ENCODE measurements around the gene USP49. TPM values are rescaled to one million over a fixed set of nuclear protein-coding genes. Genes with fewer than 3 reads are reported as not detected.
A peak's percentile ranks its signal among the peaks of the same experiment; 100 is the strongest.
"Not testable (repeated sequence)": the region's sequence is repeated elsewhere in the genome, so short reads cannot be mapped to it uniquely, and the experiment has no call there.

Gene USP49
- 4.8 and 5.3 TPM in 2 replicates for total RNA-seq

- intact Hi-C loops (cut with micrococcal nuclease), result loop anchor here (1.0 to 5.0 kb wide), 11 partner anchors 22 to 1162 kb away; partner anchors contain the start of genes BYSL, CCND3, KLC4 and MED20
- Mint-ChIP-seq H3K4me1 (ENCODE audit: low read depth) (peaks cover 10% of the 10 kb centered on the region), H3K4me3 (no peak within 1 kb of the TSS), H3K27me3 (ENCODE audit: insufficient read depth) (no peaks in the 10 kb centered on the region), H3K9me3 (no peaks in the 10 kb centered on the region), H3K27ac (peak within 1 kb of the TSS; percentile 97), H3K36me3 (ENCODE audit: low read depth) (peaks cover 1% of the 10 kb centered on the region)
- DNase-seq (ENCODE audit: low spot score), result peak; percentile 84
Observed at GRCh38 chr6:41895300-41896233, at the start of gene USP49. TSS of gene USP49 (minus strand) at chr6:41895375. CDS start at chr6:41806983, 88,392 bp downstream.

- H3K4me3 Mint-ChIP-seq, result no peak overlapping the region
- intact Hi-C loops (cut with micrococcal nuclease), result loop anchor here (5.0 kb wide), 1 partner anchor 871 kb away; the partner anchor contains the start of genes NFYA and OARD1
- no peak for DNase-seq (ENCODE audit: low spot score)
- no peaks in the 10 kb centered on the region for H3K27me3 Mint-ChIP-seq (ENCODE audit: insufficient read depth)
- no peaks in the 10 kb centered on the region for H3K9me3 Mint-ChIP-seq
- H3K27ac Mint-ChIP-seq, result no peak overlapping the region
- peaks cover 34% of the 10 kb centered on the region for H3K4me1 Mint-ChIP-seq (ENCODE audit: low read depth)
- H3K36me3 Mint-ChIP-seq (ENCODE audit: low read depth), result peaks cover 15% of the 10 kb centered on the region
Observed at GRCh38 chr6:41943456-41943855, 48.3 kb upstream of the USP49 start.

GRCh38 chr6:41942882-41943281 lies 47.7 kb upstream of the USP49 start:
- Mint-ChIP-seq H3K27ac (peak overlapping the region; percentile 90), H3K36me3 (ENCODE audit: low read depth) (peaks cover 19% of the 10 kb centered on the region), H3K4me1 (ENCODE audit: low read depth) (peaks cover 37% of the 10 kb centered on the region)
- intact Hi-C loops (cut with micrococcal nuclease), result loop anchor here (1.0 to 5.0 kb wide), 3 partner anchors 15 to 871 kb away; partner anchors contain the start of genes NFYA and OARD1
- H3K9me3 Mint-ChIP-seq; DNase-seq (ENCODE audit: low spot score); H3K4me3 Mint-ChIP-seq; H3K27me3 Mint-ChIP-seq (ENCODE audit: insufficient read depth): not testable (repeated sequence)

GRCh38 chr6:41942067-41942851 lies 47.1 kb upstream of the USP49 start:
- Mint-ChIP-seq H3K27me3 (ENCODE audit: insufficient read depth) (no peaks in the 10 kb centered on the region), H3K9me3 (no peaks in the 10 kb centered on the region), H3K36me3 (ENCODE audit: low read depth) (peaks cover 25% of the 10 kb centered on the region), H3K4me1 (ENCODE audit: low read depth) (peaks cover 37% of the 10 kb centered on the region), H3K27ac (peak overlapping the region; percentile 90), H3K4me3 (peak overlapping the region; percentile 86)
- intact Hi-C loops (cut with micrococcal nuclease), result loop anchor here (1.0 to 5.0 kb wide), 3 partner anchors 16 to 870 kb away; partner anchors contain the start of genes NFYA and OARD1
- DNase-seq (ENCODE audit: low spot score), result no peak

GRCh38 chr6:41941280-41942066 lies 46.3 kb upstream of the USP49 start, which contains the start of gene CCND3:
TSS of gene CCND3 (minus strand) at chr6:41941808. CDS start at chr6:41941649, 159 bp downstream.
- Mint-ChIP-seq H3K36me3 (ENCODE audit: low read depth) (peaks cover 31% of the 10 kb centered on the region), H3K4me1 (ENCODE audit: low read depth) (peaks cover 43% of the 10 kb centered on the region), H3K4me3 (peak within 1 kb of the TSS; percentile 99), H3K27ac (peak within 1 kb of the TSS; percentile 94), H3K9me3 (no peaks in the 10 kb centered on the region), H3K27me3 (ENCODE audit: insufficient read depth) (no peaks in the 10 kb centered on the region)
- DNase-seq (ENCODE audit: low spot score), result peak; percentile 89
- intact Hi-C loops (cut with micrococcal nuclease), result loop anchor here (1.0 to 5.0 kb wide), 8 partner anchors 17 to 869 kb away; partner anchors contain the start of genes BYSL, MED20, NFYA and OARD1

GRCh38 chr6:41940759-41941279 lies 45.6 kb upstream of the USP49 start:
- intact Hi-C loops (cut with micrococcal nuclease), result loop anchor here (1.0 to 5.0 kb wide), 7 partner anchors 20 to 869 kb away; partner anchors contain the start of genes BYSL, MED20, NFYA and OARD1

GRCh38 chr6:41939848-41940758 lies 44.9 kb upstream of the USP49 start:
- peak; percentile 48 for DNase-seq (ENCODE audit: low spot score)
- peaks cover 38% of the 10 kb centered on the region for H3K36me3 Mint-ChIP-seq (ENCODE audit: low read depth)
- H3K27me3 Mint-ChIP-seq (ENCODE audit: insufficient read depth), result no peaks in the 10 kb centered on the region
- H3K27ac Mint-ChIP-seq, result peak overlapping the region; percentile 94
- peaks cover 57% of the 10 kb centered on the region for H3K4me1 Mint-ChIP-seq (ENCODE audit: low read depth)
- H3K9me3 Mint-ChIP-seq, result no peaks in the 10 kb centered on the region
- peak overlapping the region; percentile 99 for H3K4me3 Mint-ChIP-seq
- intact Hi-C loops (cut with micrococcal nuclease), result loop anchor here (1.0 to 5.0 kb wide), 4 partner anchors 73 to 868 kb away; partner anchors contain the start of genes MRPS10, NFYA, OARD1 and TOMM6

More at GRCh38 chr6:41940759-41941279, 45.6 kb upstream of the USP49 start:
- H3K36me3 Mint-ChIP-seq (ENCODE audit: low read depth), result peaks cover 38% of the 10 kb centered on the region
- H3K4me3 Mint-ChIP-seq, result peak overlapping the region; percentile 99
- peaks cover 50% of the 10 kb centered on the region for H3K4me1 Mint-ChIP-seq (ENCODE audit: low read depth)
- no peaks in the 10 kb centered on the region for H3K9me3 Mint-ChIP-seq
- DNase-seq (ENCODE audit: low spot score), result peak; percentile 56
- H3K27me3 Mint-ChIP-seq (ENCODE audit: insufficient read depth), result no peaks in the 10 kb centered on the region
- peak overlapping the region; percentile 94 for H3K27ac Mint-ChIP-seq

GRCh38 chr6:41939176-41939847 lies 44.1 kb upstream of the USP49 start:
- peak overlapping the region; percentile 99 for H3K4me3 Mint-ChIP-seq
- no peak for DNase-seq (ENCODE audit: low spot score)
- H3K36me3 Mint-ChIP-seq (ENCODE audit: low read depth), result peaks cover 46% of the 10 kb centered on the region
- no peaks in the 10 kb centered on the region for H3K9me3 Mint-ChIP-seq
- H3K27me3 Mint-ChIP-seq (ENCODE audit: insufficient read depth), result no peaks in the 10 kb centered on the region
- H3K27ac Mint-ChIP-seq, result peak overlapping the region; percentile 94
- peaks cover 65% of the 10 kb centered on the region for H3K4me1 Mint-ChIP-seq (ENCODE audit: low read depth)
- intact Hi-C loops (cut with micrococcal nuclease), result loop anchor here (5.0 kb wide), 1 partner anchor 278 kb away; the partner anchor contains the start of gene MRPS10

- Mint-ChIP-seq H3K4me1 (ENCODE audit: low read depth) (peaks cover 67% of the 10 kb centered on the region), H3K27me3 (ENCODE audit: insufficient read depth) (no peaks in the 10 kb centered on the region), H3K27ac (peak overlapping the region; percentile 94), H3K36me3 (ENCODE audit: low read depth) (peaks cover 48% of the 10 kb centered on the region), H3K9me3 (no peaks in the 10 kb centered on the region), H3K4me3 (peak overlapping the region; percentile 99)
- intact Hi-C loops (cut with micrococcal nuclease), result loop anchor here (5.0 kb wide), 1 partner anchor 279 kb away; the partner anchor contains the start of gene MRPS10
- no peak for DNase-seq (ENCODE audit: low spot score)
Observed at GRCh38 chr6:41938590-41939175, 43.5 kb upstream of the USP49 start.
